Ishikawa (cell line): Measurements from ENCODE around the gene STK32A.

Source experiments
- CEBPB ChIP-seq: IDR thresholded peaks from 2 replicates; pipeline ENCODE4 v1.6.1; 2012
- CREB1 ChIP-seq: IDR thresholded peaks from 2 replicates; pipeline ENCODE4 v1.6.1; 2012; ENCODE audit warnings: low read depth
- EGR1 ChIP-seq: IDR thresholded peaks from 2 replicates; pipeline ENCODE4 v1.6.1; 2012
- EP300 ChIP-seq: IDR thresholded peaks from 2 replicates; pipeline ENCODE4 v1.6.1; 2012; ENCODE audit warnings: borderline replicate concordance
- FOXM1 ChIP-seq: IDR thresholded peaks from 2 replicates; pipeline ENCODE4 v1.6.1; 2012; ENCODE audit warnings: low read depth, borderline replicate concordance
- MAX ChIP-seq: IDR thresholded peaks from 2 replicates; pipeline ENCODE4 v1.6.1; 2012
- NFIC ChIP-seq: IDR thresholded peaks from 2 replicates; pipeline ENCODE4 v1.6.1; 2012
- RAD21 ChIP-seq: IDR thresholded peaks from 2 replicates; pipeline ENCODE4 v1.6.1; 2012; ENCODE audit warnings: low read depth
- REST ChIP-seq: IDR thresholded peaks from 2 replicates; pipeline ENCODE4 v1.6.1; 2012; ENCODE audit warnings: low read depth, mild to moderate bottlenecking
- TAF1 ChIP-seq: IDR thresholded peaks from 2 replicates; pipeline ENCODE4 v1.6.1; 2012; ENCODE audit warnings: low read depth, mild to moderate bottlenecking
- TCF12 ChIP-seq: IDR thresholded peaks from 2 replicates; pipeline ENCODE4 v1.6.1; 2012; ENCODE audit warnings: low read depth
- TEAD4 ChIP-seq: IDR thresholded peaks from 2 replicates; pipeline ENCODE4 v1.6.1; 2012
- USF1 ChIP-seq: IDR thresholded peaks from 2 replicates; pipeline ENCODE4 v1.6.1; 2012
- YY1 ChIP-seq: IDR thresholded peaks from 2 replicates; pipeline ENCODE4 v1.6.1; 2012; ENCODE audit warnings: low read depth
- ZBTB7A ChIP-seq: IDR thresholded peaks from 2 replicates; pipeline ENCODE4 v1.6.1; 2012; ENCODE audit warnings: low read depth

The STK32A gene

GRCh38 chr5:147393874-147394672, 159.2 kb downstream of the STK32A start:
- TF ChIP-seq EP300: no peak
- TF ChIP-seq TEAD4: no peak
- TF ChIP-seq CREB1: no peak
- no peak for TF ChIP-seq TAF1
- TF ChIP-seq CEBPB: no peak
- TF ChIP-seq USF1: no peak
- TF ChIP-seq REST: no peak
- no peak for TF ChIP-seq RAD21
- TF ChIP-seq MAX: no peak
- TF ChIP-seq NFIC: no peak
- no peak for TF ChIP-seq FOXM1
- TF ChIP-seq TCF12: no peak
- TF ChIP-seq EGR1: no peak
- no peak for TF ChIP-seq ZBTB7A
- TF ChIP-seq YY1: no peak

- TF ChIP-seq YY1 (no peak), NFIC (no peak), REST (no peak), TCF12 (no peak), TAF1 (no peak), EP300 (no peak), EGR1 (no peak), RAD21 (no peak), TEAD4 (no peak), CREB1 (no peak), USF1 (no peak), CEBPB (no peak), FOXM1 (no peak), ZBTB7A (no peak), MAX (no peak)
Measured at GRCh38 chr5:147396070-147396823, 161.4 kb downstream of the STK32A start.

DNA sequence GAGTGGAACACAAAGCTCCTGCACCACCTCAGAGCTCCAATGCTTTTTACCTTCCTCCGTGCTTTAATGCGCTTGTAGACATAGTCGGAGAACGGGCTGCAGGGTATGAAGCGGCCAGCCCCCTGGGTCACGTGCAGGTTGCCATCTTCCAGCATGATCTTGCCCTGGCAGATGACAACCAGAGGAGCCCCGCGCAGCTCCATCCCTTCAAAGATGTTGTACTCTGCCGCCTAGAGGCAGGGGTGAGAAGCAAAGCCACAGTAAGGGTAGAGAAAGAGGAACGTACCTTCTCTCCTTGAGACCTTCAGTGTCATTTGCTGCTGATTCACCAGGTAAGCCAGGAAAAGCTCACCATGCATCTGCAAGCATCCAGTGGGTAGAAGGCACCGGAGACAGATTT, 162.8 kb downstream of the STK32A start:
- no peak for TF ChIP-seq MAX
- no peak for TF ChIP-seq YY1
- no peak for TF ChIP-seq CEBPB
- TF ChIP-seq FOXM1: no peak
- TF ChIP-seq EP300: no peak
- TF ChIP-seq TCF12: no peak
- TF ChIP-seq CREB1: no peak
- no peak for TF ChIP-seq TEAD4
- no peak for TF ChIP-seq REST
- TF ChIP-seq EGR1: no peak
- no peak for TF ChIP-seq USF1
- TF ChIP-seq RAD21: no peak
- TF ChIP-seq ZBTB7A: no peak
- no peak for TF ChIP-seq NFIC
- TF ChIP-seq TAF1: no peak
